ENCODE measurements around the gene BLOC1S3. TPM values are rescaled to one million over a fixed set of nuclear protein-coding genes. Genes with fewer than 3 reads are reported as not detected.
"Not testable (repeated sequence)": the region's sequence is repeated elsewhere in the genome, so short reads cannot be mapped to it uniquely, and the experiment has no call there.

The BLOC1S3 gene
- polyA plus RNA-seq, 2 of the 4 experiments (the other 2 are of a cell fraction), result 7.5 to 12.2 TPM

- H3K9me3 ChIP-seq, result no peaks in the 10 kb centered on the region
- FAIRE-seq, result no peak
- ChIA-PET CTCF (interaction anchor here (1.0 kb wide), 1 partner anchor 262 kb away, joined by 3 read pairs; no protein-coding TSS in a partner anchor), POLR2A (no interaction called here)
- DNase-seq (ENCODE audit: low read depth in 1 of 2, low spot score in 1 of 2), result no peak
- H3K27ac ChIP-seq, result no peak overlapping the region
- H3K4me1 ChIP-seq, result no peaks in the 10 kb centered on the region
- ATAC-seq, result no peak
- TF ChIP-seq FOSB (CRISPR knock-in tag; IDR thresholded peaks at IDR 0.05), result no peak
- no peak for TF ChIP-seq FOSL2 (IDR thresholded peaks at IDR 0.05)
- no peak for TF ChIP-seq FOSL2 (CRISPR knock-in tag; IDR thresholded peaks at IDR 0.05)
- TF ChIP-seq ZSCAN20 (CRISPR knock-in tag; IDR thresholded peaks at IDR 0.05), result no peak
- TF ChIP-seq HES2 (IDR thresholded peaks at IDR 0.05), result no peak
- no peak for TF ChIP-seq HMGXB4 (CRISPR knock-in tag; IDR thresholded peaks at IDR 0.05; ENCODE audit: borderline replicate concordance)
- TF ChIP-seq EHF (CRISPR knock-in tag; IDR thresholded peaks at IDR 0.05), result no peak
- TF ChIP-seq PBX3 (IDR thresholded peaks at IDR 0.05), result no peak
- H3K4me3 ChIP-seq, result no peak overlapping the region
- H3K4me2 ChIP-seq, result no peak overlapping the region
- WGBS (ENCODE audit: missing lambda C conversion rate), result 52% methylated on average over 5 of the region's 5 CpGs
Observed at GRCh38 chr19:45223879-45224278, 45.3 kb downstream of the BLOC1S3 start.

- TF ChIP-seq ESRRA (IDR thresholded peaks at IDR 0.05; ENCODE audit: borderline replicate concordance, low read length) (no peak), MAZ (IDR thresholded peaks at IDR 0.05; ENCODE audit: borderline replicate concordance, low read depth, low read length) (no peak), JUN (IDR thresholded peaks at IDR 0.05) (no peak), HDAC2 (IDR thresholded peaks at IDR 0.05) (no peak), CBX8 (IDR thresholded peaks at IDR 0.05) (no peak), TFCP2L1 (CRISPR knock-in tag; IDR thresholded peaks at IDR 0.05) (no peak), SMC3 (IDR thresholded peaks at IDR 0.05) (no peak), BCL3 (IDR thresholded peaks at IDR 0.05) (no peak), HES2 (IDR thresholded peaks at IDR 0.05) (no peak), JUNB (IDR thresholded peaks at IDR 0.05) (no peak), HOXB5 (CRISPR knock-in tag; IDR thresholded peaks at IDR 0.05) (no peak), ELK1 (IDR thresholded peaks at IDR 0.05; ENCODE audit: low read depth, low read length) (no peak), ZC3H11A (IDR thresholded peaks at IDR 0.05) (no peak)
- H3K27ac ChIP-seq, result no peak overlapping the region
- no peak; a peak in 1 of 6 replicates for ATAC-seq
- H3K9me3 ChIP-seq, result no peaks in the 10 kb centered on the region
- H3K4me3 ChIP-seq, result no peak overlapping the region
- CTCF ChIA-PET, result no interaction called here
- POLR2A ChIA-PET, result no interaction called here
- 59% methylated on average over 9 of the region's 11 CpGs for WGBS (ENCODE audit: missing lambda C conversion rate)
- no peak for FAIRE-seq
- no peaks in the 10 kb centered on the region for H3K4me1 ChIP-seq
- H3K4me2 ChIP-seq, result no peak overlapping the region
- no peak for DNase-seq (ENCODE audit: low read depth in 1 of 2, low spot score in 1 of 2)
Observed at GRCh38 chr19:45224645-45225044, 46.1 kb downstream of the BLOC1S3 start.

- H3K9me3 ChIP-seq; DNase-seq (ENCODE audit: low read depth in 1 of 2, low spot score in 1 of 2); H3K27ac ChIP-seq; ATAC-seq; POLR2A ChIA-PET; H3K4me3 ChIP-seq; FAIRE-seq; H3K4me2 ChIP-seq; H3K4me1 ChIP-seq: not testable (repeated sequence)
- 51% methylated on average over 2 of the region's 2 CpGs for WGBS (ENCODE audit: missing lambda C conversion rate)
- CTCF ChIA-PET, result interaction anchor here (0.9 to 1.3 kb wide), 2 partner anchors 10 to 173 kb away, joined by 3 to 4 read pairs; no protein-coding TSS in a partner anchor
Observed at GRCh38 chr19:45229056-45229455, 50.5 kb downstream of the BLOC1S3 start.

Other genes starting within 250 kb of the BLOC1S3 start
- gene APOC4, start 236.5 kb upstream of the BLOC1S3 start, polyA plus RNA-seq (2011; rRNA removed), result not detected in 2 replicates
- gene APOC4, start 236.5 kb upstream of the BLOC1S3 start, polyA plus RNA-seq (2017; fragmentation: RNase III; extraction: RNeasy Plus Mini Kit Qiagen cat#74134 plus additional on column Dnase treatment), result not detected in 3 replicates
- not detected in 2 replicates for gene APOC2, start 232.7 kb upstream of the BLOC1S3 start, polyA plus RNA-seq (2011; rRNA removed)
- 0.27 TPM in 1 of 3 replicates, not detected in the others for gene APOC2, start 232.7 kb upstream of the BLOC1S3 start, polyA plus RNA-seq (2017; fragmentation: RNase III; extraction: RNeasy Plus Mini Kit Qiagen cat#74134 plus additional on column Dnase treatment)
- 96.5 and 99.3 TPM in 2 replicates for gene CLPTM1, start 223.4 kb upstream of the BLOC1S3 start, polyA plus RNA-seq (2011; rRNA removed)
- gene CLPTM1, start 223.4 kb upstream of the BLOC1S3 start, polyA plus RNA-seq (2017; fragmentation: RNase III; extraction: RNeasy Plus Mini Kit Qiagen cat#74134 plus additional on column Dnase treatment), result 173 to 188 TPM (median 180 TPM) in 3 replicates
- 7.5 and 8.1 TPM in 2 replicates for gene RELB, start 177.3 kb upstream of the BLOC1S3 start, polyA plus RNA-seq (2011; rRNA removed)
- 9.6 to 15.1 TPM (median 9.6 TPM) in 3 replicates for gene RELB, start 177.3 kb upstream of the BLOC1S3 start, polyA plus RNA-seq (2017; fragmentation: RNase III; extraction: RNeasy Plus Mini Kit Qiagen cat#74134 plus additional on column Dnase treatment)
- gene CLASRP, start 139.7 kb upstream of the BLOC1S3 start, polyA plus RNA-seq (2011; rRNA removed), result 30.7 and 39.0 TPM in 2 replicates
- 74.8 to 93.7 TPM (median 86.4 TPM) in 3 replicates for gene CLASRP, start 139.7 kb upstream of the BLOC1S3 start, polyA plus RNA-seq (2017; fragmentation: RNase III; extraction: RNeasy Plus Mini Kit Qiagen cat#74134 plus additional on column Dnase treatment)
- 0.25 and 0.34 TPM in 2 replicates for gene ZNF296, start 102.3 kb upstream of the BLOC1S3 start, polyA plus RNA-seq (2011; rRNA removed)
- 2.7 to 3.6 TPM (median 3.4 TPM) in 3 replicates for gene ZNF296, start 102.3 kb upstream of the BLOC1S3 start, polyA plus RNA-seq (2017; fragmentation: RNase III; extraction: RNeasy Plus Mini Kit Qiagen cat#74134 plus additional on column Dnase treatment)
- 42.2 and 49.2 TPM in 2 replicates for gene GEMIN7, start 99.5 kb upstream of the BLOC1S3 start, polyA plus RNA-seq (2011; rRNA removed)
- gene GEMIN7, start 99.5 kb upstream of the BLOC1S3 start, polyA plus RNA-seq (2017; fragmentation: RNase III; extraction: RNeasy Plus Mini Kit Qiagen cat#74134 plus additional on column Dnase treatment), result 75.3 to 86.0 TPM (median 79.4 TPM) in 3 replicates
- gene PPP1R37, start 85.6 kb upstream of the BLOC1S3 start, polyA plus RNA-seq (2011; rRNA removed), result 7.6 and 9.1 TPM in 2 replicates
- 18.7 to 21.9 TPM (median 21.8 TPM) in 3 replicates for gene PPP1R37, start 85.6 kb upstream of the BLOC1S3 start, polyA plus RNA-seq (2017; fragmentation: RNase III; extraction: RNeasy Plus Mini Kit Qiagen cat#74134 plus additional on column Dnase treatment)
- gene NKPD1, start 17.8 kb upstream of the BLOC1S3 start, polyA plus RNA-seq (2011; rRNA removed), result 0.12 and 0.21 TPM in 2 replicates
- 0.10 to 0.18 TPM (median 0.15 TPM) in 3 replicates for gene NKPD1, start 17.8 kb upstream of the BLOC1S3 start, polyA plus RNA-seq (2017; fragmentation: RNase III; extraction: RNeasy Plus Mini Kit Qiagen cat#74134 plus additional on column Dnase treatment)
- 29.8 and 30.2 TPM in 2 replicates for gene TRAPPC6A, start 547 bp upstream of the BLOC1S3 start, polyA plus RNA-seq (2011; rRNA removed)
- gene TRAPPC6A, start 547 bp upstream of the BLOC1S3 start, polyA plus RNA-seq (2017; fragmentation: RNase III; extraction: RNeasy Plus Mini Kit Qiagen cat#74134 plus additional on column Dnase treatment), result 23.7 to 30.5 TPM (median 28.5 TPM) in 3 replicates
- 0.16 and 0.20 TPM in 2 replicates for gene EXOC3L2, start 66.6 kb downstream of the BLOC1S3 start, polyA plus RNA-seq (2011; rRNA removed)
- gene EXOC3L2, start 66.6 kb downstream of the BLOC1S3 start, polyA plus RNA-seq (2017; fragmentation: RNase III; extraction: RNeasy Plus Mini Kit Qiagen cat#74134 plus additional on column Dnase treatment), result 0.46 to 0.58 TPM (median 0.50 TPM) in 3 replicates
- 6.3 and 6.9 TPM in 2 replicates for gene MARK4, start 72.5 kb downstream of the BLOC1S3 start, polyA plus RNA-seq (2011; rRNA removed)
- gene MARK4, start 72.5 kb downstream of the BLOC1S3 start, polyA plus RNA-seq (2017; fragmentation: RNase III; extraction: RNeasy Plus Mini Kit Qiagen cat#74134 plus additional on column Dnase treatment), result 6.0 to 7.8 TPM (median 6.8 TPM) in 3 replicates
- gene CKM, start 144.1 kb downstream of the BLOC1S3 start, polyA plus RNA-seq (2011; rRNA removed), result not detected in 2 replicates
- not detected in 3 replicates for gene CKM, start 144.1 kb downstream of the BLOC1S3 start, polyA plus RNA-seq (2017; fragmentation: RNase III; extraction: RNeasy Plus Mini Kit Qiagen cat#74134 plus additional on column Dnase treatment)
- 0.26 and 0.32 TPM in 2 replicates for gene KLC3, start 162.0 kb downstream of the BLOC1S3 start, polyA plus RNA-seq (2011; rRNA removed)
- 0.49 to 0.55 TPM (median 0.52 TPM) in 3 replicates for gene KLC3, start 162.0 kb downstream of the BLOC1S3 start, polyA plus RNA-seq (2017; fragmentation: RNase III; extraction: RNeasy Plus Mini Kit Qiagen cat#74134 plus additional on column Dnase treatment)
- gene ERCC2, start 191.8 kb downstream of the BLOC1S3 start, polyA plus RNA-seq (2011; rRNA removed), result 12.9 and 15.0 TPM in 2 replicates
- gene ERCC2, start 191.8 kb downstream of the BLOC1S3 start, polyA plus RNA-seq (2017; fragmentation: RNase III; extraction: RNeasy Plus Mini Kit Qiagen cat#74134 plus additional on column Dnase treatment), result 19.8 to 21.5 TPM (median 19.9 TPM) in 3 replicates
- 3.2 and 5.7 TPM in 2 replicates for gene PPP1R13L, start 226.3 kb downstream of the BLOC1S3 start, polyA plus RNA-seq (2011; rRNA removed)
- 18.9 to 23.2 TPM (median 20.9 TPM) in 3 replicates for gene PPP1R13L, start 226.3 kb downstream of the BLOC1S3 start, polyA plus RNA-seq (2017; fragmentation: RNase III; extraction: RNeasy Plus Mini Kit Qiagen cat#74134 plus additional on column Dnase treatment)
- gene POLR1G, start 227.9 kb downstream of the BLOC1S3 start, polyA plus RNA-seq (2011; rRNA removed), result 11.7 and 15.1 TPM in 2 replicates
- gene POLR1G, start 227.9 kb downstream of the BLOC1S3 start, polyA plus RNA-seq (2017; fragmentation: RNase III; extraction: RNeasy Plus Mini Kit Qiagen cat#74134 plus additional on column Dnase treatment), result 28.2 to 34.0 TPM (median 31.2 TPM) in 3 replicates
- 81.7 and 109 TPM in 2 replicates for gene ERCC1, start 245.1 kb downstream of the BLOC1S3 start, polyA plus RNA-seq (2011; rRNA removed)
- gene ERCC1, start 245.1 kb downstream of the BLOC1S3 start, polyA plus RNA-seq (2017; fragmentation: RNase III; extraction: RNeasy Plus Mini Kit Qiagen cat#74134 plus additional on column Dnase treatment), result 89.7 to 97.6 TPM (median 93.0 TPM) in 3 replicates

Data from A549 (cell line).